CD4-positive, alpha-beta T cell treated with Interleukin-15 for 4 hours (primary cell): ENCODE measurements around the gene VPS8.
"Not testable (repeated sequence)": the region's sequence is repeated elsewhere in the genome, so short reads cannot be mapped to it uniquely, and the experiment has no call there.

Experiments
- DNase-seq: peaks from one replicate; pipeline ENCODE4 v3.0.0-alpha.2; 2020; ENCODE audit warnings: low spot score

Gene VPS8

DNA sequence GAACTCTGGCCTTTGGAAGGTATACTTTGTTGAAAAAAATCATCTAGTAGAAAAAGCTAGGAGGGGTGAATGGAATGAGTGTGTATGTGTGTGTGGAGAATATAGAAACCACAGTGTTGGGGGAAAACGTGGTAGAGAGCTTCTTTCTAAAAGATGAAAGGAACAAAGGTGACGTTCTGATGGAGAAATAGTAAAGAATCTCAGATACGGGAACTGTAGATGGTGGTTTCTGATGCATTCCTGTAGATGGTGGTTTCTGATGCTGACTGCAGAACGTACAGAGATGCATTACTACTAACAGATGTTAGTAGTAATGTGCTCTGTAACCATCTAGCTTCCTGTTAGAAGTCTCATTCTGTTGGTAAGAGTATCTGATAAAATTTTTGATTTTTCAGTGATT is 60.2 kb downstream of the VPS8 start:
- DNase-seq: no peak

DNA sequence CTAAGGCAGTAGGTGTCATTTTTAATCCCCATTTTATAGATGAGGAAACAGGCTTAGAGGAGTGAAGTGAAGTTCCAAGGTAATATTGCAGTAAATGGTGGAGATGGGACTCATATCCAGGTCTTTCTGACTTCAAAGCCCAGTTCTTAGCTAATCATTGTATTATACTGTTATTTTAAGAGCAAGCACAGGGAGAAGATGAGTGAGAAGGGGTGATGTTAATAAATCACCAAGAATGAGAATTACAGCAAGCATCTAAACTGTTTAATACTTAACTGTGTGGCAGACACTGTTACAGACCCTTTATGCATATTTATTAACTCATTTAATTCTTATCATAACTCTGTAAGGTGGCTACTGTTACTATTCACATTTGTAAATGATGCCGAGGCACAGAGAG is 61.2 kb downstream of the VPS8 start:
- no peak for DNase-seq

DNA sequence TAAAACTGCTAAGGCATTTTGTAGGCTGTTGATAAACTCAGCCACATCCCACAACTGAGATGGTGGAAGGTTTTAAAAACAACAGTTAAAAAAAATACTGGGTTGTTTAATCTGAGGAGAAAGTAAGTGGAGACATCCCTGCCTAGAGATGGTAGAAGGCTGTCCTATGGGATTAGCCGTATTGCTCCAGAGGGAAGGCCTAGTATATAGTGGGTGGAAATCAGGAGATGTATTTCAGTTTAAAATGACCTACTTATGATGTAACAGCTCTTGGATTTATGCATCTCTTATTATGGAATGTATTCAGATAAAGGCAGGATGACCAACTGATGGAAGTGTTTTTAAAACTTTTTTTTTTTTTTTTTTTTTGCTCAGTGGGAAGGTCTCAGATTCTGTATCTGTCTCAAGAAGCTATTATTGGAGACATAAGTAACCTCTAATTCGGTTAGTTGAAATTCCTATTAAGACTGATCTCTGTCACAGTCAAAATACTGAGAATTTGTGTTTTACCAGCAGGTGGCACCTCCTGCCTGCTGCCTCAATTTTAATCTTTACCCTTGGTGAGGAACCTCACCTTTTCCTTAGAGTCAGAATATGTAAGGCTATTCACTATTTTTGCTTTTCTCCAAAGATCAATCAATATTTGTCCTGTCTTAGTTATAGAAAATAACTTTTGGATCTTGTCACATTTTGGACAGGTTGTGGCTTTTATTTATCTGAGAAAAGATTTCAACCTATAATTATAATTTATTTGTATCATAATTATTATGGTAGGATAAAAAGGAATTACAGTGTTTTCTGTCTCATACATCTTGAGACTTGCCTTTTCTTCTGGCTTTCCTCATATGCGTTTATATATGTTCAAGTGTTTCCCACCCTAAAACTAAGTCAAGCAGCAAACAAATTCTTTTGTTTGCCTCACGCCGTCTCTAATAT is 63.0 kb downstream of the VPS8 start:
- DNase-seq: no peak

DNA sequence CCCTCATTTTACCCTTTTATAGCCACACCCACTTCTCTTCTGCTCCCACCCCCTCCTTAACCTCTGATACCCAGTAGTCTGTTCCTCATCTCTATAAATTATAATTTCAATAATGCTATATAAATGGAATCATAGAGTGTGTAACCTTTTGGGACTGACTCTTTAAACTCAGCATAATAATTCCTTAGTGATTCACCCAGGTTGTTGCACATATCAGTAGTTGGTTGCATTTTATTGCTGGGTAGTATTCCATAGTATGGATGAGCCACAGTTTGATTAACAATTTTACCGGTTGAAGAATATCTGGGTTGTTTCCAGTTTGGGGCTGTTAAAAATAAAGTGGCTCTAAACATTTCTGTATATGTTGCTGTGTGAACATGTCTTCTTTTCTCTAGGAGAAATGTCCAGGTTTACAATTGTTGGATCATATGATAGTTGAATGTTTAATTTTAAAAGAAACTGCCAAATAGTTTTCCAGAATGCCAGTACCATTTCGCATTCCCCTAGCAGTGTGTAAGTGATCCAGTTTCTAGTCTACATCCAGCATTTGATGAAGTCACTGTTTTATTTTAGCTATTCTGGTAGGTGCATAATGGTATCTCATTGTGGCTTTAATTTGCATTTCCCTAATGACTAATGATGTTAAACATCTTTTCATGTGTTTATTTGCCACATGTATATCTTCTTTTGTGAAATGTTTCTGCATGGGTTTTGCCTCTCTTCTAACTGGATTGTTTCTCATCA is 68.5 kb downstream of the VPS8 start:
- DNase-seq: no peak

DNA sequence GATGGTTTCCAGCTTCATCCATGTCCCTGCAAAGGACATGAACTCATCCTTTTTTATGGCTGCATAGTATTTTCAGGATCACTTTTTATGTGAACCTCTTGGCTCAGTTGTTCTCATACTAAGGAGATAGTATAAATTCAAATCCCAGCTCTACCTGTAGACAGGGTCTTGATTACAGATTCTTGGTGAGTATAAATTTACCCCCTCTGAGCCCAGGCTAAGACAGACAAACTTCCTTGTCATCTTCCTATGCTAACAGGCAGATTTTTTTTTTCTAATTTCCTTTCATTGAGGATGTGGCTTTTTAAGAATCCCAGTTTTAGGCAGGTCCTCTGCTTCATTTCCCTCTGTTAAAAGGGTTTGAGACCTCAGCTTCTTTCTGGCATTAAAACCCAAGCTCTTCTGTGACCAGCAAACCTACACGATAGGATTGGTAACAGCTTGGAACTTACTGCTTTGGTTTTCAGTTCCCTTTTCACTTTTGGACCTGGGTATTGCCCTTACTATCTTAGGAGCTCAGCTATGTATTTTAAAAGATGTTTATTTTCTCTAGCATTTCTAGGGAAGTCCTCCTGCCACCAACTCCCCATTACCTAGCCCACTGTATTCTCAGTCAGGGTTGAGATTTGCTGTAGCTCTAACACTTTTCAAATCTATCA is 72.5 kb downstream of the VPS8 start:
- DNase-seq: no peak

DNA sequence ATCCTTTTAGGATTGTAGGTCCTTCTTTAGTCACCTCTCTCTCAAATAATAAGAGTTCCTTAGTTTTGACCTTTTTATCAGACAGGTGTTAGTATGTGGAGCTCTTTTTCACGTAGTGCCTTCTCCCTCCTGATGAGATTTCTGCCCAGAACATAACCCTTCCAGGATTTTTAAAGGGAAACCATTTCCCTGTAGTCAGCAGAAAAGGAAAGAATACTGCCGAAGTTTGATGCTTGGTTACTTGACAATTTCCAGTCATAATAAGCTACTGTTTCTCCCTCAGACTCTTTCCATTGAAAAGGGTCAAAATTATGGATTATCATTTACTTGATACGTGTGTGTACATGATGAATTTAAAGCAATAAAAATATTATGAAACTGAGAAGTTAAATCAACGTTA is 73.1 kb downstream of the VPS8 start:
- DNase-seq: no peak

DNA sequence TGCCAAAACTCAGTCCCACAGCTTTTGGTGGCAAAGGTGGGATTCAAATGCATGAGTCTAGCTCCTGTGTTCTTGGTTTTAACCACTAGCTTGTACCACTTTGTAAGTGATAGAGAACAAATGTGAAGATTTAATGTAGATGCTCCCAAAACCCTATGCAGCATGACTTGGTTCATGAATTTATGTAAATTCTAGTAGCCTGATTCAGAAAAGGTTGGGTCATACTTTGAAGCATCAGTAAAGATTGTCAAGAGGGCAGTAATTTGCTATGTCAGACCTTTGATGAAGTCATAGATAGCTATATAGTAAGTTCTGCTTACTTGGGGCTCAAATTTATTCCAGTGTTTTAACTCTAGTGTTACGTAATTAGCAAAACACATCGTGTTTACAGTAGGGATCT is 75.6 kb downstream of the VPS8 start:
- no peak for DNase-seq

DNA sequence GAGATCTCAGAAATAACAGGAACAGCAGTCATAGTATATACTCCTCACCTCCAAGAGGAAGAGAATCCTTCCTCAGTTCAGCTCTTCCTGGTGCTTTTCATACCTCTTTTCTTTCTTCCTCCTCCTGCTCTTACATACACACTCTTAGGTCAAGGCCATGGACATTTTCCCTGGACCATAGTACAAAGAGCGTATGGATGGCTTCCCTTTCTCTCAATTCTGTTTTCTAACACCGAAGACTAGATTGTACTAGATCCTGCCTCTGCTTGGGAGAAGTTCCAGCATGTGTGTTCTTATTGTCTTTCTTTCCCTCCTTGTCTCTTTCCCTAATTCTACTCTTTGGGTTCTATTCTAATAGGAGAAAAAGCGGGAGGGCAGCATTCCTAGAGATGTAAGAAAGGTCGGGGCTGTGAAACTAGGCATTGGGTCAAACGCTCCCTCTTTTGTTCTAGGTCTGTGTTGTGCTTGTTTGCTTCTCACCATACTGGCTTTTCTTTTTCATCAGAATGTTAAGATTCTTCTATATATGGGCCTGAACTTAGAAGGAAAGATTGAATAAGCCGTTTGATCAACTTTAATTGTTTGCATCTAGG is 77.4 kb downstream of the VPS8 start:
- no peak for DNase-seq

DNA sequence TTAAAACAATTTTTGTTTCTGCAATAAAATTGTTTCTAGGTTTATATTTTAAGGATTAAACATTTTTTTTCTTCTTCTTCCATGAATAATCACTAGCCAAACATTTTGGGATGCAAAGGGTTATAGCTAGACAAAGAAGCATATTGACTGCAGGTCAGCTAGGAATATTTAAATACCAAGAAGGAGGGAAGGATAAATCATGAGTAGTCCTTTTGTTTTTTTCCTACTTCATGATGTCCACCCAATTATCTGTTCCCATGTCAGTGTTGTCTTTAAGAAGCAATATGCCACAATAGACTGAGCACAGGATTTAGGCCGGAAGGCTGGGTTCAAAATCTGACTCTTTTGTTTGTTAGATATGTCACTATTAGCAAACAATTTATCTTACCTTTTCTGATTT is 82.1 kb downstream of the VPS8 start:
- no peak for DNase-seq

DNA sequence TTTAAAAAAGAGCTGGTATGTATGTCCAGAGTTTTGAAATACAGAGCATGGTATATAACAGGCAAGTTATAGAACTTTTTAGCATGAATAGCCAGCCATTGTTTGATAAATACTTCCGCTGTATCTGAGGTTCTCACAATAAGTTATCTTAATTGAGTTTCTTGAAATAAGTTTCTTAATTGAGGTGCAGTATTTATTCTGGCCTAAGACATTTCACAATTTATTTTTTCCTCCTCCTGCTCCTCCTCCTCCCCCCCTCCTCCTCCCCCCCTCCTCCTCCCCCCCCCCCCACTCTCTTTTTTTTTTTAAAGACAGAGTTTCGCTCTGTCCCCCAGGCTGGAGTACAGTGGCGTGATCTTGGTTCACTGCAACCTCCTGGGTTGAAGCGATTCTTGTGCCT is 83.4 kb downstream of the VPS8 start:
- no peak for DNase-seq

DNA sequence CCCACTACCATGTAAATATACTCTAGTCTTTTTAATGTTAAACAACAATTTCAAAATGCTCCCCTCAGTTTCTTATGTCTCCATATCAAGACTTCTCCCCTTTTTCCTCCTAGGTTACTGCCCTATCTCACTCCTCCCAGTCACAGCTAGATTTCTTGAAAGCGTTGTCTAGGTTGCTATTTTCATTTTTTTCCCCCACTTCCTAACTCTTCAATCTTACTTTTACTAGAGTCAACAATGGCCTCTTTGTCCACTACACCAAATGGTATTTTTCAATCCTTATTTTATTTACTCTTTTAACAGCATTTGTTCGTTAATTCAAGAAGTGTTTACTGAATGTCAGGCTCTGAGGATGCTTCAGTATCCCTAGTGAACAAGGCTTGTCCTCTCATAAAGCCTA is 84.4 kb downstream of the VPS8 start:
- no peak for DNase-seq

DNA sequence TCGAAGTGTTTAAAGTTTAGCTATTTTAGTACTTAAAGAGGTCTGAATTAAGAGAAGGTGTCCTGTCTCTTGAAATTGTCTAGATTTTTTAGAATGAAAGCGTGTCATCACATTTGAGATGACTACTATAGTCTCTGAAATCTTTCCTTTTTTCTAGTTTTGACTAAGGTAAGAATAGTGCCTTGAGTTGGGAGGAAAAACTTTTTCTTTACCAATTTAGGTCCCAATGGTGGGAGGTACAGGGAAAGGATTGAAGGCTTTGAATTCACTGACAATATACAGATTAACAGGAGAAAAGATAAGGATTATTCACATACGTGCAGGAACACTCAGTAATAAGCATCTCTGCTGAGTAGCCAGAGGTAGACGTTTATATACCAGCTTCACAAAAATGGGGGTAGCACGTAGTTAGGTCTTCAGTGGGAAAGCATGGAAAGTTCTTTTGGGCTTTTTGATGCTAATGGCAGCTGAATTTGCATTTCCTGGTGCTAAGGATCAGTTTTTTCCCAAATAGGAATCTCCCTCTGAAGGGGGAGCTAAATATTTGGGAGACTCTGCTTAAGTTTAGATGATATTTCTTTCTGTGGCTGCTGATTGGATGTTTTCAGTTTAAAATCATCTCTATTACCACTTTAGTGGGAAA is 88.1 kb downstream of the VPS8 start:
- DNase-seq: no peak

DNA sequence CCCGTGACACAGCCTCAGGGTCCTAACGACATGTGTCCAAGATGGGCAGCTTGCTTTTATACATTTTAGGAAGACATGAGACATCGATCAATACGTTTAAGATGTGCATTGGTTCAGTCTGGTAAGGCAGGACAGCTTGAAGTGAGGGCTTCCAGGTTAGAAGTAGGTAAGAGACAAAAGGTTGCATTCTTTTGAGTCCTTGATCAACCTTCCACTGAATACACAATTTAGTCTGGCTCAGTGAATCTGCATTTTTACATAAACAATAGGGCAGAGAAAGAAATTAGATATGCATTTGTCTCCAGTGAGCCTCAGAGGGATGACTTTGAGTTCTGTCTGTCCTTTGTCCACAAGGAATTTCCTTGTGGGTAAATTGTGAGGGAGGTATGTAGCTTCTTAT is 95.1 kb downstream of the VPS8 start:
- not testable (repeated sequence) for DNase-seq

DNA sequence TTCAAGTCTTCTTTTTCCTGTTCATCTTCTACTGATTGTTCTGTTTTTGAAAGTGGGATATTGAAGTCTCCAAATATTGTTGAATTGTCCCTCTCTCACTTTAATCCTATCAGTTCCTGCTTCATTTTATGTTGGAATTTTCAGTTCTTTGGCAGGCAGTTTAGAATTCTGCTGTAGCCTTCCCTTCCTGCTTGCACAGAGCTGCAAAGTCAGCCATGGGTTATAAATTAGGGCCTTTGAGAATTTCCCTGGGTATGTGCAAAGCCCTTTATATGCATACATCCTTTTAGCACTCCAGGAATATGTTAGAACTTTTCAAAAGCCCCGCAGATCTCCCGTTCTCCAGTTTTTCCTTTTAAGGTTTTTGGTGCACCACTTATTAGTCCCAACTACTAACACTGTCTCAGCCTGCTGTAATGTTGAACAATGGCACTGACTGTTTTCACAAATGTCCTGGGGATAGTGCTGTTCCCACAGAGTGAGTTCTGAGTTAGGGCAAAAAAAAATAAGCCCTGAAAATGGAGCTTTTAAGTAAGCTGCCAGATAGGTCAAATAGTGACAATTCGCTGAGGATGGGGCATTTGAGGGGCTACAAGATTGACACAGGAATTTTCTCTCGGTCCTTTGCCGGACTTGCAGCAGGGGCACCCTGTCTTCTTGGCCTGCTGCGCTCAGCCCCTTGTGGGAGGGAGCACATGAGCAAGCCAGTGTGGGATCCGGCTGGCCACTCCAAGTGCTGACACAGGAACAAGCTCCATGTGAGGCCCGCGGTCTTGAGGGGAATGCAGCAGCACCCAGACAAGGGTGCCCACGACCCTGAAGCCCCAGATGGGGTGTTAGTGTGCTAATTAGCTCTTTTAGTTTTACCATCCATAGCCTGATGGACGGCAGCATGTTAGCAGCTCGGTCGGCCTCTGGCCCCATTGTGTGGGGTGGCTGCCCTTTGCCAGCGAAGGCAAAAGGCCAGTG is 96.0 kb downstream of the VPS8 start:
- no peak for DNase-seq

DNA sequence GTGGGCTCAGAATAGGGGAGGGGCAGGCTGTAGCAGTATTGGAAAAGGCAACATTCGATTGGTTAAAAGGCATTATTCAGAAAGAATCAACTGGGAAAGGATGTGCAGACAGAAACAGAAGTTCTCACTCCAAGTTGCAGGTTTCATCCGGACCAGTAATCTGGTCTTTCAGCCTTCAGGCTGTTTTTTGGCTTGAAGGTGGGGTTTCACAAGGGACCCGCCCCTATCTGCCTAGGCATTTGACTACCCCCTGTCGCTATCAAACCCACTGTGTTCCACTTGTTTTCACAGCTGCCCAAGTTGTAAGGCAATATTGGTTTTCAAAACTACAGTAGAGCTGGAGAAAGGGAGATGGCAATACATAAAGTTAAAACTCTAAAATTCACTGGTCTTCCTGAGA is 96.9 kb downstream of the VPS8 start:
- no peak for DNase-seq

DNA sequence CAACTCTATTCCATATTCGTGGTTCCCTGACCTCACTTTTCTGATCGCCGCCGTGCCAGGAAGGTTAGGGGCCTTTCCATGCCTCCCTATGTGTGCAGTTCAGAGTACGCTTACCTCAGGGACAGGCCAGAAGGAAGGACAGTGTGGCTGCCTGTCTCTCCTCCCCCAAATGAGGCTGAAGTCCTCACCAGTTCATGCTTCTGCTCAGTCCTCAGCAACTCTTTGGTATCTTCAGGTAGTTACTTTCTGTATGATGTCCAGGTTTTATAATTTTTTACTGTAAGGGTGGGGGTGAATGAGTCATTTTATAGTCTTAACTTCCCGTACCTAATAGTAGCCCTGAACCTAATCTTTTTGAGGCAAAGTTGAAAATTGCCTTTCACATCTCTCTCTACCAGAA is 98.7 kb downstream of the VPS8 start:
- no peak for DNase-seq

DNA sequence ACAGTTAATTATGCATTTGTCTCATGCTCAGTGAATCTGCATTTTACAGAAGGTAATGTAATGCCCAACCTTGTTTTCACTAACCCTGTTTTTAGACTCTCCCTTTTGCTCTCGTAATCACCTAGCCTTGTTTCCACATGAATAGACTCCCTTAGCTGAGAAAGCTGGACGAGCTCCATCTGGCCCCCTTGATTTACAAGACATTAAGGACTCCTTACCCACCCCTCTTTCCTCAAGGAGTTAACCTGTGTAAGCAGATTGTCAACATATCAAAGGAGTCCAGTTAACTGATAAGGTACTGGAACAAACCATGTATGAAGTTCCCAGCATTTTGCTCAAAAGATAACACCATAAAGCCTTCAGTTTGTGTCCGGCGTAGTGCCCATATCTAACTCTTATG is 99.6 kb downstream of the VPS8 start:
- no peak for DNase-seq

DNA sequence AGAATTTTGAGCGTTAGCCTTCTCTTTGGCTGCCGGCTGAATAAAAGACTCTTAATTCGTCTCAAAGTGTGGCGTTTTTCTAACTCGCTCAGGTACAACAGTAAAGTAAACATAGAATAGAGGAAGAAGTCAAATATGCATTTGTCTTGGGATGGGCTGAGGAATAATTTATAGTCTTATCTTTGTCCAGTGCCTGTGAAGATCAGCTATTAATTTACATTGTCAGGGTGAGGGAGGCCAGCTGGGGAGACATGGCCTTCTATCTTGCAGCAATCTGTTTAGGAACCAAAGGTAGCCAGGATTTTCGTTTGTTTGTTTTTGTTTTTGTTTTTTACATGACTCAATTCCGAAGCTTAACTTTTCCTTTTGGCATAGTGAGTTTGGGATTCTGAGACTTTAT is 100.2 kb downstream of the VPS8 start:
- DNase-seq: no peak

DNA sequence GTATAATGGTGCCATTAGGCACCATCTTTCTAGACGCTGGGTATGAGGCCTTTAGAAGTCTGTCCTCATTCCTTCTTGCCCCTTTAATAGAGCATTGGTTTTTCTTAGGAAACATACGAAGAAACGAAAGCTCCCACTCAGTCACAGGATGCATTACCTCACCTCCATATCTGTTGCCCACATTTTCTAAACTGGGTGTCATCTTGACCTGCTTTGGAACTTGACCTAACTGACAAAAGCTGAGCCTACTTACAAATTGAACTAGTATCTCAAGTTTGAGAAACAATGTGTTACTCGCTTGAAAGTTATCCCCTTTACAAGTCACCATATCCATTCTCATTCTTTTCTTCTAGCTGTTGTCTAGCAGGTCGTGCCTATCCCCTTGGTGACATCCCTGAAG is 102.7 kb downstream of the VPS8 start:
- no peak for DNase-seq

DNA sequence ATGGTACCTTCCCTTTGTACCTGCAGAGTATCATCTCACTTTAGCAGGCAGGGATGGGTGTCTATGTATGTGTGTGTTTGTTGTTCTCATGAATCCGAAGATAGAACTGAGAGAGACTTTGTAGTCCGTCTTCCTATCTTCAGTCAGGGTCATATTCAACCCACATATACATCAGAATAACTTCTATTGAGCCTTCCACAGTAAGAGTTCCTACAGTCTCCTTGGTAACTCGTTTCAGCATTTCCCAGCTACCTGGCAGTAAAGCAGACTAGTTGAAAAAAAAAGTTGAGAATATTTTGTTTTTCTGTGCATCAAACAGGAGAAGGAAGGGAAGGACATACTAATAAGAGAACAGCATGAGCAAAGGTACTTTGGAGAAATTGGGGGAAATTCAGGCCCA is 106.8 kb downstream of the VPS8 start:
- DNase-seq: no peak

DNA sequence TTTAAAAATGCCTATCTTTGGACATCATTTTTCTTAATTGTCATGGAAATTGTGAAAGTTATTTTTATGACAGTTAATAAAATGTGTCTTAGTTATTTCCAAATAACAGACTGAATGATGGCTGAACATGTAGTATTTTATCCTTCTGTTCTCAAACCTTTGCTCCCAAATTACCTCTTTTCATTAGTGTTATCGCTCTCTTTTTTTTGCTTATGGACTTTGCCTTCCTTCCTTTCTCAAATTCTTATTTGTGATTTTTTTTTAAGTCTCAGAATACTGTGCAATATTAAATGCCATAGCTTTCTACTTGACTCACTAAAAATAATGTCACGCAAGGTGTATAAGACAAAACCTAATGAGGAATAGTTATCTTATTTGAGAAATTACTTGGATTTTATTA is 107.7 kb downstream of the VPS8 start:
- DNase-seq: no peak
